HepG2 (cell line): ENCODE measurements around the gene DAZAP1. TPM values are rescaled to one million over a fixed set of nuclear protein-coding genes. Genes with fewer than 3 reads are reported as not detected.

ENCODE experiments used
- CREM ChIP-seq, 2 experiments: sonication (generic) in 1 of 2; formaldehyde crosslinking in 1 of 2; IDR thresholded peaks; 2 replicates each; pipeline versions ENCODE4 v1.4.0 to v1.6.1; 2016 to 2020; ENCODE audit warnings: antibody characterized with exemption in 1 of 2, mild to moderate bottlenecking in 1 of 2, missing genetic modification reagents in 1 of 2
- FIP1L1 ChIP-seq: fragments of 200-400 bp; formaldehyde crosslinking; IDR thresholded peaks from 2 replicates; pipeline ENCODE4 v1.6.1; 2018; ENCODE audit warnings: low read depth, mild to moderate bottlenecking, low read length, moderate library complexity, borderline replicate concordance; ENCODE audit not compliant: insufficient read depth
- HNF4G ChIP-seq, 2 experiments: sonication (generic) in 1 of 2; formaldehyde crosslinking in 1 of 2; IDR thresholded peaks; 2 replicates each; pipeline versions ENCODE4 v1.4.0 to v1.6.1; 2011 to 2020; ENCODE audit warnings: borderline replicate concordance in 2 of 2, low read depth in 2 of 2, mild to moderate bottlenecking in 2 of 2, low read length in 1 of 2, missing genetic modification reagents in 1 of 2, moderate library complexity in 1 of 2
- IRX3 ChIP-seq: sonication (generic); formaldehyde crosslinking; IDR thresholded peaks from 2 replicates; pipeline ENCODE4 v1.8.1; 2023; ENCODE audit warnings: mild to moderate bottlenecking, low read depth, missing genetic modification reagents, borderline replicate concordance
- NRL ChIP-seq: sonication (generic); formaldehyde crosslinking; IDR thresholded peaks from 2 replicates; pipeline ENCODE4 v1.5.0; 2020; ENCODE audit warnings: missing genetic modification reagents, mild to moderate bottlenecking, moderate library complexity, borderline replicate concordance
- PAF1 ChIP-seq: IDR thresholded peaks from 2 replicates; pipeline ENCODE4 v1.6.1; 2016; ENCODE audit warnings: missing genetic modification reagents, missing compliant biosample characterization
- POGZ ChIP-seq: sonication (generic); formaldehyde crosslinking; IDR thresholded peaks from 2 replicates; pipeline ENCODE4 v1.4.0; 2020; ENCODE audit warnings: mild to moderate bottlenecking, missing genetic modification reagents
- PRMT3 ChIP-seq: sonication (generic); formaldehyde crosslinking; IDR thresholded peaks from 2 replicates; pipeline ENCODE4 v1.8.1; 2022; ENCODE audit warnings: low read depth, mild to moderate bottlenecking, moderate library complexity, missing genetic modification reagents, borderline replicate concordance
- RFXANK ChIP-seq: IDR thresholded peaks from 2 replicates; pipeline ENCODE4 v1.6.1; 2016
- TBP ChIP-seq: sonication (generic); formaldehyde crosslinking; IDR thresholded peaks from 2 replicates; pipeline ENCODE4 v1.5.0; 2020; ENCODE audit warnings: missing genetic modification reagents
- ZBTB8A ChIP-seq: sonication (generic); formaldehyde crosslinking; IDR thresholded peaks from 2 replicates; pipeline ENCODE4 v1.4.0; 2020; ENCODE audit warnings: mild to moderate bottlenecking, low read depth, missing genetic modification reagents, borderline replicate concordance
- ZMYM4 ChIP-seq: sonication (generic); formaldehyde crosslinking; IDR thresholded peaks from 2 replicates; pipeline ENCODE4 v1.8.1; 2023; ENCODE audit warnings: mild to moderate bottlenecking, missing genetic modification reagents
- ZNF441 ChIP-seq: sonication (generic); formaldehyde crosslinking; IDR thresholded peaks from 2 replicates; pipeline ENCODE4 v1.7.0; 2021; ENCODE audit warnings: missing genetic modification reagents, borderline replicate concordance
- ZNF878 ChIP-seq: sonication (generic); formaldehyde crosslinking; IDR thresholded peaks from 2 replicates; pipeline ENCODE4 v1.8.1; 2023; ENCODE audit warnings: mild to moderate bottlenecking, missing genetic modification reagents, moderate library complexity
- polyA plus RNA-seq, 8 experiments: library from polyadenylated mRNA; depleted of rRNA in 3 of 8; stranded (reverse) in 7 of 8; unstranded in 1 of 8; fragments of >200 nt; fragmentation: Illumina TruSeq in 4 of 8; extraction: Trizol in 4 of 8; gene quantifications; 2 replicates each; pipeline versions ENCODE4 v1.2.1 to v1.2.3, GENCODE V29; 2011 to 2016; ENCODE audit warnings: low read depth in 4 of 8, missing spikeins in 1 of 8, mixed read lengths in 1 of 8; ENCODE audit not compliant: insufficient read depth in 1 of 8
- total RNA-seq, 5 experiments: library from RNA; depleted of rRNA; stranded (reverse); fragments of >200 nt; fragmentation: Illumina TruSeq; extraction: Trizol; gene quantifications; 2 replicates each; pipeline ENCODE4 v1.2.3, GENCODE V29; 2016; ENCODE audit warnings: low read depth in 1 of 5
- TF ChIP-seq, protein P1 (sequence below): sonication (generic); formaldehyde crosslinking; IDR thresholded peaks from 2 replicates; pipeline ENCODE4 v1.5.0; 2020; ENCODE audit warnings: mild to moderate bottlenecking, missing genetic modification reagents
- TF ChIP-seq, protein P2 (sequence below): IDR thresholded peaks from 2 replicates; pipeline ENCODE4 v1.6.1; 2016; ENCODE audit warnings: missing biosample characterization, missing genetic modification reagents, low read depth
- TF ChIP-seq, protein P3 (sequence below): sonication (generic); formaldehyde crosslinking; IDR thresholded peaks from 2 replicates; pipeline ENCODE4 v1.5.0; 2020; ENCODE audit warnings: mild to moderate bottlenecking, missing genetic modification reagents
- TF ChIP-seq, protein P4 (sequence below): sonication (generic); formaldehyde crosslinking; IDR thresholded peaks from 2 replicates; pipeline ENCODE4 v1.9.0; 2021; ENCODE audit warnings: missing genetic modification reagents, mild to moderate bottlenecking, borderline replicate concordance

DAZAP1 gene
- total and polyA plus RNA-seq, 2 of the 13 experiments (the other 11 are each of a cell fraction or from before 2014, with no cell fraction given), result 63.3 to 79.2 TPM

DNA sequence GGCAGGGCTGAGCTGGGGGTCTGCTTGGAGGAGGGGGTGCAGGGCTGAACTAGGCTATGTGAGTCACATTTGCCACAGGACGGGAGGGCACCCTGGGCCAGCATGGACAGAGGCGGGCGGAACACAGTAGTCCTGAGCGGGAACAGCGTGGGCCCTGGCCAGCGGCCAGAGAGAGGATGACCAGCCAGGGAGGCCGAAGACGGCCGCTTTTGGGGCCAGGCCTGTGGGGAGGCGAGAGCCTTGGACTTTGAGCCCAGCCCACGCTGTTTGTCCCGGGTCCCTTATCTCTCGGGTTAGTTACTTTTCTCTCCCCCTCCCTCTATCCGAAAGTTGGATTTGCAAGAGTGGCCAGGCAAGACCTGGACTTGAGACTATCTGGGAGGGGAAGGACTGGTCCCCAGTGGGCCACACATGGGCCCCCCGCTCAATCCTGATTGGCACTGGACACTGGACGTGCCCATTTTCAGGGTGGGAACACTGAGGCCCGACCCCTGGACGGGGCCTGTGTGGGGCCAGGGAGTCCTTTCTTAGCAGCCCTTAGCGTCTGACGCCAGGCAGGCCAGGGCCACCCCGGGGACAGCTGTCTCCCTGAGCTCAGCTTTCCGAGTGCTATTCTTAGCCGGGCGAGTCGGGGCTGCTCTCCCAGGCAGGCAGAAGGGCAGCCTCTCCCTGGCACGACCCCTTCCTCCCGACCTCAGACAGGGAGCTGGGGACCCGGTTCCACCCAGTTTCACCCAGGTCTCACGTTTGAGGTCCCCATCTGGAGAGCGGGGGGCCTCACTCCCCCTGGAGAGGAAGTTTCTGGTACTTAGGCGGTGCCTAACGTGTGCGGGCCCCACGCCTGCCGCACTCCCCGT, 6.9 kb upstream of the DAZAP1 start (continued):
- TF ChIP-seq RFXANK (CRISPR knock-in tag) (no peak), HNF4G (IDR thresholded peaks at IDR 0.05; ENCODE audit: borderline replicate concordance, low read depth, low read length) (peak; percentile 88), HNF4G (CRISPR knock-in tag; IDR thresholded peaks at IDR 0.05; ENCODE audit: borderline replicate concordance, low read depth) (peak; percentile 95), PAF1 (no peak), PRMT3 (CRISPR knock-in tag) (peak; percentile 73; the same call in 1 of the 2 replicates), ZBTB8A (CRISPR knock-in tag) (no peak), ZNF878 (CRISPR knock-in tag) (peak; percentile 71), ZMYM4 (CRISPR knock-in tag) (no peak), ZNF441 (no peak), CREM (IDR thresholded peaks at IDR 0.05) (peak; percentile 68; the same call in 1 of the 2 replicates), CREM (CRISPR knock-in tag; IDR thresholded peaks at IDR 0.05) (no peak), IRX3 (no peak), POGZ (CRISPR knock-in tag) (no peak; the same call in 1 of the 2 replicates), NRL (peak; percentile 55; the same call in 1 of the 2 replicates), FIP1L1 (no peak), TBP (CRISPR knock-in tag) (no peak)
- TF ChIP-seq, protein P1, sequence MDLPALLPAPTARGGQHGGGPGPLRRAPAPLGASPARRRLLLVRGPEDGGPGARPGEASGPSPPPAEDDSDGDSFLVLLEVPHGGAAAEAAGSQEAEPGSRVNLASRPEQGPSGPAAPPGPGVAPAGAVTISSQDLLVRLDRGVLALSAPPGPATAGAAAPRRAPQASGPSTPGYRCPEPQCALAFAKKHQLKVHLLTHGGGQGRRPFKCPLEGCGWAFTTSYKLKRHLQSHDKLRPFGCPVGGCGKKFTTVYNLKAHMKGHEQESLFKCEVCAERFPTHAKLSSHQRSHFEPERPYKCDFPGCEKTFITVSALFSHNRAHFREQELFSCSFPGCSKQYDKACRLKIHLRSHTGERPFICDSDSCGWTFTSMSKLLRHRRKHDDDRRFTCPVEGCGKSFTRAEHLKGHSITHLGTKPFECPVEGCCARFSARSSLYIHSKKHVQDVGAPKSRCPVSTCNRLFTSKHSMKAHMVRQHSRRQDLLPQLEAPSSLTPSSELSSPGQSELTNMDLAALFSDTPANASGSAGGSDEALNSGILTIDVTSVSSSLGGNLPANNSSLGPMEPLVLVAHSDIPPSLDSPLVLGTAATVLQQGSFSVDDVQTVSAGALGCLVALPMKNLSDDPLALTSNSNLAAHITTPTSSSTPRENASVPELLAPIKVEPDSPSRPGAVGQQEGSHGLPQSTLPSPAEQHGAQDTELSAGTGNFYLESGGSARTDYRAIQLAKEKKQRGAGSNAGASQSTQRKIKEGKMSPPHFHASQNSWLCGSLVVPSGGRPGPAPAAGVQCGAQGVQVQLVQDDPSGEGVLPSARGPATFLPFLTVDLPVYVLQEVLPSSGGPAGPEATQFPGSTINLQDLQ (CRISPR knock-in tag), result peak; percentile 94; the same call in 1 of the 2 replicates
- TF ChIP-seq, protein P2, sequence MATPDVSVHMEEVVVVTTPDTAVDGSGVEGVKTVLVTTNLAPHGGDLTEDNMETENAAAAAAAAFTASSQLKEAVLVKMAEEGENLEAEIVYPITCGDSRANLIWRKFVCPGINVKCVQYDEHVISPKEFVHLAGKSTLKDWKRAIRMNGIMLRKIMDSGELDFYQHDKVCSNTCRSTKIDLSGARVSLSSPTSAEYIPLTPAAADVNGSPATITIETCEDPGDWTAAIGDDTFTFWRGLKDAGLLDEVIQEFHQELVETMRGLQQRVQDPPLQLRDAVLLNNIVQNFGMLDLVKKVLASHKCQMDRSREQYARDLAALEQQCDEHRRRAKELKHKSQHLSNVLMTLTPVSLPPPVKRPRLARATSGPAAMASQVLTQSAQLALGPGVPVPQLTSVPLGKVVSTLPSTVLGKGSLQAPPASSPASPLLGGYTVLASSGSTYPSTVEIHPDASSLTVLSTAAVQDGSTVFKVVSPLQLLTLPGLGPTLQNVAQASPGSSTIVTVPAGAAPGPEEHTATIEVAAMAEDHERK (CRISPR knock-in tag), result no peak
- TF ChIP-seq, protein P3, sequence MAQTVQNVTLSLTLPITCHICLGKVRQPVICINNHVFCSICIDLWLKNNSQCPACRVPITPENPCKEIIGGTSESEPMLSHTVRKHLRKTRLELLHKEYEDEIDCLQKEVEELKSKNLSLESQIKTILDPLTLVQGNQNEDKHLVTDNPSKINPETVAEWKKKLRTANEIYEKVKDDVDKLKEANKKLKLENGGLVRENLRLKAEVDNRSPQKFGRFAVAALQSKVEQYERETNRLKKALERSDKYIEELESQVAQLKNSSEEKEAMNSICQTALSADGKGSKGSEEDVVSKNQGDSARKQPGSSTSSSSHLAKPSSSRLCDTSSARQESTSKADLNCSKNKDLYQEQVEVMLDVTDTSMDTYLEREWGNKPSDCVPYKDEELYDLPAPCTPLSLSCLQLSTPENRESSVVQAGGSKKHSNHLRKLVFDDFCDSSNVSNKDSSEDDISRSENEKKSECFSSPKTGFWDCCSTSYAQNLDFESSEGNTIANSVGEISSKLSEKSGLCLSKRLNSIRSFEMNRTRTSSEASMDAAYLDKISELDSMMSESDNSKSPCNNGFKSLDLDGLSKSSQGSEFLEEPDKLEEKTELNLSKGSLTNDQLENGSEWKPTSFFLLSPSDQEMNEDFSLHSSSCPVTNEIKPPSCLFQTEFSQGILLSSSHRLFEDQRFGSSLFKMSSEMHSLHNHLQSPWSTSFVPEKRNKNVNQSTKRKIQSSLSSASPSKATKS (CRISPR knock-in tag), result no peak
- TF ChIP-seq, protein P4, sequence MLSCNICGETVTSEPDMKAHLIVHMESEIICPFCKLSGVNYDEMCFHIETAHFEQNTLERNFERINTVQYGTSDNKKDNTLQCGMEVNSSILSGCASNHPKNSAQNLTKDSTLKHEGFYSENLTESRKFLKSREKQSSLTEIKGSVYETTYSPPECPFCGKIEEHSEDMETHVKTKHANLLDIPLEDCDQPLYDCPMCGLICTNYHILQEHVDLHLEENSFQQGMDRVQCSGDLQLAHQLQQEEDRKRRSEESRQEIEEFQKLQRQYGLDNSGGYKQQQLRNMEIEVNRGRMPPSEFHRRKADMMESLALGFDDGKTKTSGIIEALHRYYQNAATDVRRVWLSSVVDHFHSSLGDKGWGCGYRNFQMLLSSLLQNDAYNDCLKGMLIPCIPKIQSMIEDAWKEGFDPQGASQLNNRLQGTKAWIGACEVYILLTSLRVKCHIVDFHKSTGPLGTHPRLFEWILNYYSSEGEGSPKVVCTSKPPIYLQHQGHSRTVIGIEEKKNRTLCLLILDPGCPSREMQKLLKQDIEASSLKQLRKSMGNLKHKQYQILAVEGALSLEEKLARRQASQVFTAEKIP, result no peak
